Measurements from ENCODE around the gene SNAP25.

GRCh38 chr20:10347086-10347880 is 128.7 kb downstream of the SNAP25 start:
- TF ChIP-seq CTCF (IDR thresholded peaks at IDR 0.05): no peak
- TF ChIP-seq EZH2 (IDR thresholded peaks at IDR 0.05; ENCODE audit: borderline replicate concordance, insufficient read depth, low read depth, low read length, poor library complexity, severe bottlenecking): no peak

Measured in B cell (primary cell).